Subcutaneous adipose tissue (tissue), 4 donors: ENCODE results near the gene CPLX4. TPM values are rescaled to one million over a fixed set of nuclear protein-coding genes. Genes with fewer than 3 reads are reported as not detected.

Experiments
- CTCF ChIP-seq: fragments of 450-650 bp; IDR thresholded peaks from one replicate; pipeline ENCODE4 v1.5.1; 2016; ENCODE audit warnings: low read depth, mild to moderate bottlenecking, control low read depth, antibody characterized with exemption, moderate library complexity
- total RNA-seq, 4 donors: library from RNA; depleted of rRNA; stranded (reverse); fragments of >200 nt; gene quantifications; one replicate each; pipeline ENCODE4 v1.1.0, GENCODE V29; 2016

Gene CPLX4
- total RNA-seq, 4 donors from 2014 or later, result not detected

DNA sequence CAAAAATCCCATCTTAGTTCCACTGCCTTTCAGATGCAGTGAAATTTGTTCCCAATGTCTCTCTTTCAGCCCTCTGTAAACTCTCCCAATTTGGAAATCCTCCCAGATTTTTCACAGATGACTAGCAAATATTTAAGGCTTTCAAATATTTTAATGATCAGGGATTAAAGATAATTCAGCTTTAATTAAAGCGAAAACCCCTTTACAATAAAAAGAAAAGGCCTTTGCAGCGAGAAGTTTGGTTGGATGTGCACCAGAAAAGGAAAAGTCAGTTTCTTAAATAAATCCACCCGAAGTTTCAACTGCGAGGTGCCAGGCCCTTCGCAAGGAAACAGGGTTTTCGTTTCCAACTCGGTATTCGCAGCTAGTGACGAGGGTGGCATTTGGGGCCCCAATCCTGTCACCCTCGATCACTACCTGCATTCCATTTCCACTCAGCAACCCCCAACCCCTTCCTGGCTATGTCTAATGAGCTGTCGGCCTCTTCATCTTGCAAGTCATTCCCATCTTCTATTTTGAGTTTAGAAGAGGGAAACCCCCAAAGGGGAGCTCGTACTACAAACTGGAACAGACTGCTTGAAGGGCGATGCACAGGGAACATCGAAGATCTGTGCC is 46.7 kb downstream of the CPLX4 start:
- no peak for TF ChIP-seq CTCF

DNA sequence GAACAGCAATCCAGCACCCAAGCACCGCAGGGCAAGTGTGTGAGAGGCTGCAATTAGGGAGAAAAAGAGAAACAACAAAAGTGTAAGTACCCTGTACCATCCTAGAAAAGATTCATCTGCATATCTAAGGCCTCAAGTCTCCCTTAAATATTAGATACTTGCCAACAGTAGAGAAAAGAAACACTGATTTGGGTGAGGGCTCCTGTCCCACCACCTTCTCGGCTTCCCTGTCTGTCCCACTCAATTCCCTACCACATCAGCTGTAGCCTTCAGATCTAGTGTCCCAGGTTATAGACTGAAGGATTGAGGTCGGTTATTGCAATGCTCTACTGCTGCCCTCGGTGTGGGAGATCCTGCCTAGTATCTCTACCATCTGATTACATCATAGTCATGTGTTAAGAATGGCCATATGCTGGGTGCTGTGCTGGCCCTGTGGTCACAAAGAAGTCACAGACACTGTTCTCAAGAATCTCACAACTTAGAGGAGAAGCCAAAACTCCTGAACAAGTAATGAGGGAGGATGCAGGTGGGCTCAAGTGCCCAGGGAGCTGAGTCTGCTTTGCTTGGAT is 47.7 kb downstream of the CPLX4 start:
- TF ChIP-seq CTCF, result no peak

GRCh38 chr18:59269563-59270119 is 48.8 kb downstream of the CPLX4 start:
- TF ChIP-seq CTCF, result no peak

DNA sequence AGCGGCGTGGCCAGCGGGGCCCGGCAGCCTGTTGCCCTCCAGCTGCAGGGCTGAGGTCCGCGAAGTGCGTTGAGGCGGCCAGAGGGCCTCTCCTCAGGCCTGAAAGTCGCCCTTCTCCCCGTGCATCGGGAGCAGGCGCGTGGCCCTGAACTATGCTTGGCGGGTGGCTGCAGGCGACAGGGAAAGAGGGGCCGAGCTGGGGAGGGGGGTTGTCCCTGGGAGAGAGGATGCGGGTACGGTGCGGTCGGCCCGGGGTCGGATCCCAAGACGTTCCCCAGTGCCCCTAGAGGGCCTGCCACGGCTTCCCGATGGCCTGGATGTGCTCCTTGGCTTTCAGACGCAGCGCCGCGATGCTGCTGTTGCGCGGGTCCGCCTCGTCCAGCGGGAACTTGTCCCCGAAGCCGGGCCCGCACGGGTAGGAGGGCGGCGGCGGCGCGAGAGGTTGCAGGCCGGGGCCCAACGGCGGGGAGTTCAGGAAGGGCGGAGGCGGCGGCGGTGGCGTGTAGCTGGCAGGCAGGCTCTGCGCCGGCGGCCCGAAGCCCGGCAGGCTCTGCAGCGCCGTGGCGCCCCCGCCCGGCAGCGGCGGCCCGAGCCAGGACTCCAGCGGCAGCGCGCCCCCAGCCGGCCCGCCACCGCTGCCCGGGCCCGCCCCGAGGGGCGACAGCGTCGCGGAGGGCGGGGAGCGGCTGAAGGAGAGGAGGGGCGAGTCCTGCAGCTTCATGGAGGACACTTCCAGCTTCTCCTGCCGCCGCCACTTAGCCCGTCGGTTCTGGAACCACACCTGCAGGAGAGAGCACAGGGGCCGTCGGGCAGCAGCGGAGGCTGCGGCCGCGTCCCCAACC is 49.5 kb downstream of the CPLX4 start:
- no peak for TF ChIP-seq CTCF

- no peak for TF ChIP-seq CTCF
Measured at GRCh38 chr18:59268127-59268720, 50.2 kb downstream of the CPLX4 start.

DNA sequence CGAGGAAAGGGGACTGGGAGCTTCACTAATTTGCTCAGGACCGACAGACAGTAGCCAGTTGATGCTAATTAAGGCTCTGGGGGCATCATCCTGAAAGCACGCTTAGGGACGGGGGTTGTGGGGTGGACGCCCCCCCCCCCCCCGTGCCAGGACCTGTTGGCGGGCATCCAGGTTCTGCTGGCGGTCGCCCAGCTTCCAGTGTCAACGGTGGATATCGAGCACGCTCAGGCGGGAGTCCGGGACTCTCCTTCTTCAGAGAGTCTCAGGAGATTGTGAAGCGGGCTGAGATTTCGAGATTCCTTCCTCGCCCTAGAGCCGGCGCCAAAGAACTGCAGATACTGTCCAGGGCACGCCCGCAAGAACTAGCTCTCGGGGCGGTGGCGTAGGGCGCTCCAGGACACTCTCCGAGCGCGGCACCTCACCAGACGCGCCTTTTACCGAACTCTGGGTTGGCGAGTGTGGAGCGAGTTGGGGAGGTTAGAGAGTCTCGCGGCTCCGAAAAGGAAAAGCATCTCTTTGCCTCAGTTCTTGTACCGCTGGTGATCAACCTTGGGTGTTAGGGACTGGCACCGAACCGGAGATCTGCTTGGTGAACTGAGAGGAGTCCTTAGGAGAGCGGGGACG is 50.8 kb downstream of the CPLX4 start:
- TF ChIP-seq CTCF, result no peak
